Measurements from ENCODE around the gene KCNJ6.
"Not testable (repeated sequence)": the region's sequence is repeated elsewhere in the genome, so short reads cannot be mapped to it uniquely, and the experiment has no call there.

The KCNJ6 gene

GRCh38 chr21:37644636-37645035 is 271.6 kb downstream of the KCNJ6 start:
- no peak for DNase-seq (ENCODE audit: low read depth in 2 of 2)

- not testable (repeated sequence) for DNase-seq (ENCODE audit: low read depth in 2 of 2)
These were observed 272.4 kb downstream of the KCNJ6 start for GRCh38 chr21:37643862-37644261.

DNA sequence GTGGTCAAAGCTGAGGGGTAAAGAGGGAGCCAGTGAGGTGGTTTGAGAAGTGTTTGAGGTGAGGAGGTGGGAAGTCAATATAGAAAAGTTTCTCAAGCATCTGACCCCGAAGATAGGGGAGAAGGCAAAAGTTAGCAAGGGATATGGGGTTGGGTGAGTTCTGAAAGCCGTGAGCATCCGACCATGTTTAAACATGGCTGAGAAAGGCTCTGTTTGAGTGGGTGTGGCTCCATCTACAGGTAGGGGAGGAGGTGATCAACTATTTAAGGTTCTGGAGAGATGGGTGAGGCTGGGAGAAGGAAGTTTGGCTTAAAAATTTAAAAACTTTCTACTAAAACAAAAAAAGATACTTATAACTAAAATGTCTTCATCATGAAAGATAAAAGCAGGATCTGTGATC is 273.8 kb downstream of the KCNJ6 start:
- peak in 1 of 2 donors; percentile 7 for DNase-seq (ENCODE audit: low read depth in 2 of 2)

GRCh38 chr21:37639756-37640155 is 276.5 kb downstream of the KCNJ6 start:
- DNase-seq (ENCODE audit: low read depth in 2 of 2), result no peak

DNA sequence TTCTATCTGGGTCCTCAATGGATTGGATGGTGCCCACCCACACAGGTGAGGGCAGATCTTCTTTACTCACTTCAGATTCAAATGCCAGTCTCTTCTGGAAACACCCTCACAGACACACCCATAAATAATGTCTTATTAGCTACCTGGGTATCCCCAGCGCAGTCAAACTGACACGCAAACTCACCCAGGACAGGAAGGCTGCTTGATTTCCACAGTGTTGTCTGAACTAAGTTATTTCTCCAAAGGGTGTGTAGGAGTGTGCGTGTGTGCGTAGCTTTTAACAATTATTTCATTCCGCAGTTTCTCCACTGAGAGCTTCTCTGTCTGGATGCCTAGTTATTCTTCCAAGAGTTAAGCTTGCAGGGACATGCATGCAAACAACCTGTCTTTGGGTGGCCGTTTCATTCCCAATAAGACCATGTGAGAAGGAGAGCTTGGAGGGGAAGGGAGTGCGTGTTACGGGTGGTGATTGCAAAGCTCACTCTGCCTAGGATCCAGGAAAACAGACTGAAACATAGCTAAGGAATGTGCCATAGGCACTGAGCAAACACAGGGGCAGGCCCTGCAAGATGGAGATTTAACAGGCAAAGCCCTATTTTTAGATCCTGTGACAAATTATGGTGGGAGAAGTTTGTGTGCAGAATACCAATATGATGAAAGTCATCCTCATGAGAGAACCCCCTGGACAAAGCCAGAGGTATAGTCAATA is 280.0 kb downstream of the KCNJ6 start:
- no peak for DNase-seq (ENCODE audit: low read depth in 2 of 2)

DNA sequence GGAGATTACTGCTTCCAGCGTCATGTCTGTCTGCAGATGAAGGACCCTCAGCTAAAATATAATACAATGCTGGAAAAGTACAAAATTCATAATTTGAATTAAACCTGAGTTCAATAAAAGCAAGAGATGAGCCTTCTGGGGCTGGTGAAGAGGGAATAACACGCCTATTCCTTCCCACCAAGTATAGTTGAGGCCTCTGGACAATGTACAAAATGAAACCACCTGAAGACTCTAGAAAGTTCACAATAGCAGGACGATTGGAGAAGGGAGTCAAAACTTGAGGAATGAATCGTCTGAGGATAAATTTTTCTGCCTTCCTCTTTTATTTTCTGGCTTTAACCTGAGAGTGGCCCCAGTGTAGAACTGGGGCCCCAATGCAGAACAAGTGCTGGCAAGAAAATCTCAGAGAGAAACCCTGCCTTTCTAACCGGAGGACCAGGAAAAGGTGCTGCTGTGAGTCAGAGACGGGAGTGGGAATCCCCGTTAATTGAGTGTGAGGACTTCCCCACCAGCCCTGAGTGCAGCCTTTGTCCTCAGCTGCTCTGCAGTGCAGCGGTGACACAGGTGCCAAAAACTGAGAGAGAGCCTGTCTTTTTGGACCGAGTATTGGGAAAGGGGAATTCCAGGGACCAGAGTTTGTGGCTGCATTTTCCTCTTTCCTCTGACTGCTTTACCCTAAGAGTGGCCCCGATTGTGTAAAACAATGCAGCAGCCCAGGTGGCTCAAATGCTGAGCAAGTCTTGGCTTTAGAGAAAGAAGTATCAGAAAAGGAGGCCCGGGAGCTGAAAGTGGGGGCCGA is 284.7 kb downstream of the KCNJ6 start:
- no peak for DNase-seq (ENCODE audit: low read depth in 2 of 2)

DNA sequence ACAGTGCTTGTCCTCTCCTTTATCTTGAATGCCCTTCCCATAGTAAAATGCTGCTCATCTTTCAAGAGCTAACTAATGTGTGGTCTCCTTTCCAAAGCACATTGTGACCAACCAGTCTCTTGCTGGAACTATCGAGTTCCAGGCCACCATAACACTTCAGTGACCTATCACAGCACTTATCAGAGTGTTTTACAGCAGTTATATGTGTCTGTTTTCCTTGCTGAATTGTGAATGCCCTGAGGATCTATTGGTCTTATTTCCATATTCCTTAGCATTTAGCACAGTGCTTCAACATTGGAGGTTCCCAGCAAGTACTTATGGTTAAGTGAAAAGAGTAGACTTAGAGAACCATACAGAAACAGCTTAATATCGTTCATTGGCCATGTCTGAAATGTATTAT is 285.4 kb downstream of the KCNJ6 start:
- DNase-seq (ENCODE audit: low read depth in 2 of 2), result no peak

- no peak for DNase-seq (ENCODE audit: low read depth in 2 of 2)
These were observed 287.9 kb downstream of the KCNJ6 start for GRCh38 chr21:37628362-37628761.

- DNase-seq (ENCODE audit: low read depth in 2 of 2), result no peak
These were observed 288.7 kb downstream of the KCNJ6 start for GRCh38 chr21:37627561-37627960.

- DNase-seq (ENCODE audit: low read depth in 2 of 2), result no peak
These were observed 289.2 kb downstream of the KCNJ6 start for GRCh38 chr21:37627074-37627473.

DNA sequence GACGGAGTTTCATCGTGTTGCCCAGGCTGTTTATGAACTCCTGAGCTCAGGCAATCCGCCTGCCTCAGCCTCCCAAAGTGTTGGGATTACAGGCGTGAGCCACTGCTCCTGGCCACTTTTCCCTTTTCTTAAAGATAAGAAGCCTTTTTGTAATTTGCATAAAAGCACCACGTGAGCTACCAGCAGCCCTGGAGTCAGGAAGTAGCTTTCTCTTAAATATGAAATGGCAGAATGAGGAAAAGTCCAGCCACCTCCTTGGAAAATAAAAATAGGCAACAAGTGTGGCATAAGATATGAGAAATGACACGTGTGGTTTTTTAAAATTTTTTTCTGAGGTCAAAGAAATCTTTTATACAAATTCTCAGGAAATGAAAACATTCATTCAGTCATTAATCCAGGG is 289.9 kb downstream of the KCNJ6 start:
- DNase-seq (ENCODE audit: low read depth in 2 of 2), result no peak

GRCh38 chr21:37623689-37624088 is 292.6 kb downstream of the KCNJ6 start:
- no peak for DNase-seq (ENCODE audit: low read depth in 2 of 2)

DNA sequence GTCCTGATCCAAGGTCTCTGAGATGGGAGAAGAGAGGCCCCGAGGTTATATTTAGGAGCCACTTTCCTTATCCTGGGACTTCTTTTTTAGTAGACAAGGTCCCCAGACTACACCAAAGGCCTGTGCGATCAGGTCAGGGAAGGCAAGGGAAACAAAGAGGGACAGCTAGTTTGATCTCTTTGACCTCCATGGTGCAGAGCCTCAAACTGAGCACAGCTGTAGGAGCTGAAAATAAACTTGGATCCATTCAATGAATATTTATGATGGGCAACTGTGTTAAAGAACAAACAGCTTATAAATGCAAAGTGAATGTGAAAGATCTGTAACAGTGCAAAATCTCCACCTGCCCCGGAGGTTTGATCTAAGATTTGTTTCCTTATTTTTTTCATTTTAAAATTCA is 293.1 kb downstream of the KCNJ6 start:
- DNase-seq (ENCODE audit: low read depth in 2 of 2), result no peak

DNA sequence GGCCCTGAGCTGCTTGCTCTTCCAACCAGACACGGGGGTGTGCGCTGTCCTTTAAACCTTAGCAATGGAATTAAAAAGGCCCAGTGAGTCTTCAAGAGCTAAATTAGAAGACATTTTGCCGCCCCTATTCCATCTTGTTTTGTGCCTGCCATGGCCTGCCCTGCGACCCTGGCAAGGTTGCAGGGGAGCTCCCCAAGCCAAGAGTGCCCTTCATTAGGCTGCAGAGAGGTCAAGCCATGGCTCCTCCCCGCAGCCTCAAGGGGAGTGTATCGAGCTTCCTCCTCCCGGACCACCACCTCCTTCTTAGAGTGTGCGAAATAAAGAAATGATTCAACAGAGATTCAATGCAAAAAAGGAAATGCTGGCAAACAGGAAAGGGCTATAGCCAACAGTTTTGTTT is 293.5 kb downstream of the KCNJ6 start:
- DNase-seq (ENCODE audit: low read depth in 2 of 2), result no peak

DNA sequence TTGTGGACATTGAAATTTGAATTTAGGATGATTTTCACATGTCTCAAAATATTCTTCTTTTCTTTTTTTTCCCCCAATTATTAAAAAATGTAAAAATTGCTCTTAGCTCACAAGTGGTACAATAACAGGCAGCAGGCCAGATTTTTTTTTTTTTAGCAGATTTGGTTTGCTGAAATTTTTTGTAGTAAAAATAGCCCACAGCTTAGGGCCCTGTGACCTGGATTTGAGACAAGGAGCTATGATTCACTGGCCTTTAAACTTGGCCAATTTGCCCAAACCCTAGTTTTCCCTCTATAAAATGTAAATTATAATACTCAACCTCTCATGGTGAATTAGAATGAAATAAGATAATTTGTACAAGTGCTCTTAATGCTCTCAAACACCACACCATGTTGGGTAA is 295.9 kb downstream of the KCNJ6 start:
- no peak for DNase-seq (ENCODE audit: low read depth in 2 of 2)

GRCh38 chr21:37619464-37619974 is 296.7 kb downstream of the KCNJ6 start:
- no peak for DNase-seq (ENCODE audit: low read depth in 2 of 2)

GRCh38 chr21:37618081-37618480 is 298.2 kb downstream of the KCNJ6 start:
- DNase-seq (ENCODE audit: low read depth in 2 of 2), result no peak

- no peak for DNase-seq (ENCODE audit: low read depth in 2 of 2)
These were observed 300.3 kb downstream of the KCNJ6 start for GRCh38 chr21:37615962-37616361.

- no peak for DNase-seq (ENCODE audit: low read depth in 2 of 2)
These were observed 301.8 kb downstream of the KCNJ6 start for GRCh38 chr21:37614351-37614875.

GRCh38 chr21:37607081-37607480 is 309.2 kb downstream of the KCNJ6 start:
- no peak for DNase-seq (ENCODE audit: low read depth in 2 of 2)

DNA sequence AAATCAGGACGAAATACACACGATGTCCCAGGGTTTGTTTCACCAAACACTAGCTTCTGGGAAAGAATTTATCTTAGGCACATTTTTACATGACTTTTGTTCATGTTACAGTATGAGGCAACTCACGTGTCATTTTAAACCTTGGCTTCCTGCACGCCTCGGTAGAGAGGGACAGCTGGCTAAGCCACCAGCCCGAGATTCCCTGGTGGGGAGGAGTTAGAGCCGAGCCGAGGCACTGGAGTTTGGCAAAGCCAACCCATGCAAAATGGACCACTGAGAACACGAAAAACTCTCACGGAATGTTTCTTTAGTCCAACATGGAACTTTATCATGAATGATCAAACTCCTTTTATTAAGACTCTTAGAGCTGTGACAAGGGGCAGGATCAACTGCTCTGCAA is 309.7 kb downstream of the KCNJ6 start:
- no peak for DNase-seq (ENCODE audit: low read depth in 2 of 2)

- DNase-seq (ENCODE audit: low read depth in 2 of 2), result no peak
These were observed 311.3 kb downstream of the KCNJ6 start for GRCh38 chr21:37605006-37605405.

DNA sequence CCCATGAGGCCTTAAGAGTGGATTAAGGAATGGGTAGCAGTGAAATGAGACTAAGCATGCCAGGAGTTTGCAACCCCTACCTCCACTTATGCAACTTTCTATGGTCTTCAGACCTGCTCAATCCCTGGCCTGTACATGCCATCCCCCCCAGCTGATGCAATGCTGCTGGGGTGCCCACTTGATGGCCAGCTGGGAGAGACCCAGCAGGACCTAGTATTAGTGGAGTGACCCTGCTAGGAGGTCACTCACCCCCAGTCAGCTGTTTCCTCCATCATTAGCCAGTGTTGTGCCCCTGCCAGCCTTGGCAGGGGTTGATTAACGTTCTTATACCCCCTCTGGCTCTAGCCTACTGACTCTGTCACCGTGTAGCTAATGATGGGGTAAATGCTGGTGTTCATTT is 313.1 kb downstream of the KCNJ6 start:
- DNase-seq (ENCODE audit: low read depth in 2 of 2), result no peak
